BLaER1 (cell line): ENCODE results near the gene ZNF605.

Source experiments
- H3K27ac ChIP-seq: shearing (Covaris generic); formaldehyde crosslinking; 2 replicates; pipeline ENCODE4 v1.8.1; 2022
- H3K27me3 ChIP-seq: shearing (Covaris generic); formaldehyde crosslinking; 2 replicates; pipeline ENCODE4 v1.8.1; 2022
- H3K36me3 ChIP-seq: shearing (Covaris generic); formaldehyde crosslinking; 2 replicates; pipeline ENCODE4 v1.8.1; 2022
- H3K4me1 ChIP-seq: shearing (Covaris generic); formaldehyde crosslinking; 2 replicates; pipeline ENCODE4 v1.8.1; 2022
- H3K4me2 ChIP-seq: shearing (Covaris generic); formaldehyde crosslinking; 2 replicates; pipeline ENCODE4 v1.8.1; 2022
- H3K4me3 ChIP-seq: shearing (Covaris generic); formaldehyde crosslinking; 2 replicates; pipeline ENCODE4 v1.8.1; 2022
- H3K9ac ChIP-seq: shearing (Covaris generic); formaldehyde crosslinking; 2 replicates; pipeline ENCODE4 v1.8.1; 2022
- H3K9me3 ChIP-seq: shearing (Covaris generic); formaldehyde crosslinking; 2 replicates; pipeline ENCODE4 v1.8.1; 2022
- H4K20me1 ChIP-seq: shearing (Covaris generic); formaldehyde crosslinking; 2 replicates; pipeline ENCODE4 v1.8.1; 2022
- Cebpa-rat ChIP-seq: shearing (Covaris generic); IDR thresholded peaks from 2 replicates; pipeline ENCODE4 v1.8.1; 2022

ZNF605 gene

DNA sequence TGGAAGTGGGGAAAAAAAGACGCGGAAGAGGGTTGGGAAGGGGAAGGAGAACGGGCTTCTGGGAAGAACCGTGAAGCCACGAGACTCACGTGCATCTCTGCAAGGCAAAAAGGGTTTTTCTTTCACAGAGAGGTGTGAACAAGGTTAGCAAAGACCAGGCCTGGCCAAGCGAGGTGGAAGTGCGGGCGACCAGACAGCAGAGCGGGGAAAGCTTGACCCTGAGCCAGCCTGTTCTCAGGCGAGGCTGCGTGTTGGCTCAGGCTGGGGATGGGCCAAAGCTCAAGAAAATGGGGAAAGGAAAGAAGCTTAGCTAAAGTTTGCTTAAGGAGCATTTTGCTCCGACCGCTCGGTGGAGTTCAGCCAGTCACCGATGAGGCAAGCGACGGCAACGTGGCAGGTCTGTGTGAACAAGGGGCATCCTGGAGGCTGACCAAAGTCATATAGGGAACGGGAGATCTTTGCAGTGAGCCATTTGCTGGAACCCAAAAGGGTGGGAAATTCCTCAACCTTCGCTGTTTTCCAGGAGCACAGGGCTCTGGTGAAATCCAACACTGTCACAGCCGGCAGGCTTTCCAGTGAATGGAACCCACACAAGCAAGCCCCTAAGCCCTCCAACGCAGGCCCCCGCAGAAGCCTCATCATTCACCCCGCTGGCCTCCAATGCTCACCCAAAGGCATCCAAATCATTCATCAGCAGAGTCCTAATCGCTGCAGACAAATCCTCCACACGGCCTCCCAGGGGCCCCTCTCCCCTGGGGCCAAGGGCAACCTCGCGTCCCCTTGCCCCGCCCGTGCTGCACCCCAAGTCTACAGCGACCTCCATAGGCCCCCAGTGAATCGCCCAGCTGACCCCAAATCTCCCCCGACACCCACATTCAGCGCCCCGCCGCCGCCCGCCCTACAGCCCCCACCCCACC lies 754 bp downstream of the ZNF605 start:
- no peak for TF ChIP-seq Cebpa-rat
- Histone ChIP-seq H3K36me3 (peaks cover 25% of the 10 kb centered on the region), H4K20me1 (no peaks in the 10 kb centered on the region), H3K9me3 (peaks cover 61% of the 10 kb centered on the region), H3K4me2 (peak overlapping the region; percentile 78), H3K4me3 (peak overlapping the region; percentile 79), H3K9ac (peak overlapping the region; percentile 90), H3K27ac (peak overlapping the region; percentile 94), H3K4me1 (peaks cover 19% of the 10 kb centered on the region), H3K27me3 (no peaks in the 10 kb centered on the region)

- Histone ChIP-seq H3K4me2 (peak overlapping the region; percentile 78), H3K27me3 (no peaks in the 10 kb centered on the region), H3K36me3 (peaks cover 33% of the 10 kb centered on the region), H3K9ac (no peak overlapping the region), H3K9me3 (peaks cover 69% of the 10 kb centered on the region), H4K20me1 (no peaks in the 10 kb centered on the region), H3K27ac (no peak overlapping the region), H3K4me1 (peaks cover 19% of the 10 kb centered on the region), H3K4me3 (peak overlapping the region; percentile 79; the same call in 1 of the 2 replicates)
- no peak for TF ChIP-seq Cebpa-rat
Measured at GRCh38 chr12:132954471-132955048, 1.5 kb downstream of the ZNF605 start.

- Histone ChIP-seq H3K27ac (no peak overlapping the region), H3K4me1 (peaks cover 19% of the 10 kb centered on the region), H3K36me3 (peaks cover 41% of the 10 kb centered on the region), H3K9ac (no peak overlapping the region), H3K9me3 (peaks cover 72% of the 10 kb centered on the region), H3K4me2 (no peak overlapping the region), H3K4me3 (no peak overlapping the region), H3K27me3 (no peaks in the 10 kb centered on the region), H4K20me1 (no peaks in the 10 kb centered on the region)
- TF ChIP-seq Cebpa-rat, result no peak
Measured at GRCh38 chr12:132953771-132954170, 2.3 kb downstream of the ZNF605 start.

- H3K36me3 ChIP-seq, result peaks cover 48% of the 10 kb centered on the region
- no peak overlapping the region for H3K9ac ChIP-seq
- H3K9me3 ChIP-seq, result peaks cover 72% of the 10 kb centered on the region
- H4K20me1 ChIP-seq, result no peaks in the 10 kb centered on the region
- no peak overlapping the region for H3K4me3 ChIP-seq
- H3K4me1 ChIP-seq, result peaks cover 19% of the 10 kb centered on the region
- H3K27ac ChIP-seq, result no peak overlapping the region
- TF ChIP-seq Cebpa-rat, result no peak
- no peaks in the 10 kb centered on the region for H3K27me3 ChIP-seq
- no peak overlapping the region for H3K4me2 ChIP-seq
Measured at GRCh38 chr12:132953163-132953425, 3.0 kb downstream of the ZNF605 start.

- TF ChIP-seq Cebpa-rat, result no peak
- H3K4me1 ChIP-seq, result peaks cover 19% of the 10 kb centered on the region
- H3K4me3 ChIP-seq, result peak overlapping the region; percentile 13; the same call in 1 of the 2 replicates
- H3K9me3 ChIP-seq, result peaks cover 72% of the 10 kb centered on the region
- H3K27ac ChIP-seq, result no peak overlapping the region
- H3K36me3 ChIP-seq, result peaks cover 53% of the 10 kb centered on the region
- no peak overlapping the region for H3K9ac ChIP-seq
- H3K27me3 ChIP-seq, result no peaks in the 10 kb centered on the region
- H3K4me2 ChIP-seq, result no peak overlapping the region
- H4K20me1 ChIP-seq, result no peaks in the 10 kb centered on the region
Measured at GRCh38 chr12:132952371-132953162, 3.5 kb downstream of the ZNF605 start.

DNA sequence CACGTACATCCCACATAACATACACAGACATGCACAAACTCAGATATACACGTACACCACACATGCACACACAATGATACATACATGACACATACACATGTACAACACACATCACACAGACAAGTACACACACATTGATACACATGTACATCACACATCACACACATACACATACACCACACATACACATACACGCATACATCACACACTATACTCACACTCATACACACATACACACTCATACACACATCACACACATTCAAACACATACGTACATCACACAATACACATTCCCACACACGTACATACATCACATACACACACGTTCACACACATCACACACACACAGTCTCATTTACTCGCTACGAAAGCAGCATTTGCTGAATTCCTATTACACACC lies 4.5 kb downstream of the ZNF605 start:
- Histone ChIP-seq H3K9me3 (peaks cover 75% of the 10 kb centered on the region), H3K4me2 (no peak overlapping the region), H3K9ac (no peak overlapping the region), H3K27ac (no peak overlapping the region), H3K4me1 (peaks cover 15% of the 10 kb centered on the region), H3K27me3 (no peaks in the 10 kb centered on the region), H3K36me3 (peaks cover 62% of the 10 kb centered on the region), H4K20me1 (no peaks in the 10 kb centered on the region), H3K4me3 (no peak overlapping the region)
- TF ChIP-seq Cebpa-rat, result no peak

GRCh38 chr12:132950844-132951535 lies 5.1 kb downstream of the ZNF605 start:
- H3K9me3 ChIP-seq, result peaks cover 82% of the 10 kb centered on the region
- no peak overlapping the region for H3K4me3 ChIP-seq
- peaks cover 69% of the 10 kb centered on the region for H3K36me3 ChIP-seq
- no peak overlapping the region for H3K9ac ChIP-seq
- no peak overlapping the region for H3K4me2 ChIP-seq
- no peaks in the 10 kb centered on the region for H3K27me3 ChIP-seq
- no peak for TF ChIP-seq Cebpa-rat
- H3K4me1 ChIP-seq, result peaks cover 12% of the 10 kb centered on the region
- no peaks in the 10 kb centered on the region for H4K20me1 ChIP-seq
- no peak overlapping the region for H3K27ac ChIP-seq

- no peak overlapping the region for H3K27ac ChIP-seq
- no peaks in the 10 kb centered on the region for H3K27me3 ChIP-seq
- no peak overlapping the region for H3K4me3 ChIP-seq
- TF ChIP-seq Cebpa-rat, result no peak
- no peak overlapping the region for H3K4me2 ChIP-seq
- H3K4me1 ChIP-seq, result peaks cover 8% of the 10 kb centered on the region
- peaks cover 90% of the 10 kb centered on the region for H3K9me3 ChIP-seq
- H3K36me3 ChIP-seq, result peaks cover 77% of the 10 kb centered on the region
- no peaks in the 10 kb centered on the region for H4K20me1 ChIP-seq
- no peak overlapping the region for H3K9ac ChIP-seq
Measured at GRCh38 chr12:132949936-132950837, 5.9 kb downstream of the ZNF605 start.
